AML-193 (cell line): Measurements from ENCODE around the gene MMP10.

ENCODE experiments used
- DNase-seq, 2 experiments: peaks; one replicate each; lab custom pipeline; 2025; lab: John Stamatoyannopoulos, UW

MMP10 gene

GRCh38 chr11:102780491-102780918, at the start of gene MMP10:
MMP10 (minus strand) TSS chr11:102780628; CDS start chr11:102780591, 37 bp downstream.
- peak; percentile 21 to 22 for DNase-seq

- no peak for DNase-seq
These were observed 49.0 kb upstream of the MMP10 start for GRCh38 chr11:102829316-102830000.

GRCh38 chr11:102824556-102824955, 44.1 kb upstream of the MMP10 start:
- DNase-seq = no peak

GRCh38 chr11:102819491-102819890, 39.1 kb upstream of the MMP10 start:
- DNase-seq = no peak

- no peak for DNase-seq
These were observed 33.1 kb upstream of the MMP10 start for GRCh38 chr11:102813484-102813883.

GRCh38 chr11:102812188-102812587, 31.8 kb upstream of the MMP10 start:
- DNase-seq = no peak

- peak; percentile 9 to 18 for DNase-seq
These were observed 30.7 kb upstream of the MMP10 start for GRCh38 chr11:102810950-102811660.

GRCh38 chr11:102809971-102810370, 29.5 kb upstream of the MMP10 start:
- no peak for DNase-seq

GRCh38 chr11:102807921-102808320, 27.5 kb upstream of the MMP10 start:
- DNase-seq = no peak

- no peak for DNase-seq
These were observed 25.9 kb upstream of the MMP10 start for GRCh38 chr11:102806296-102806695.

GRCh38 chr11:102802341-102802740, 21.9 kb upstream of the MMP10 start:
- DNase-seq = peak; percentile 32 to 52

- no peak for DNase-seq
These were observed 20.3 kb upstream of the MMP10 start for GRCh38 chr11:102800767-102801166.

- DNase-seq = no peak
These were observed 19.4 kb upstream of the MMP10 start for GRCh38 chr11:102799681-102800340.

GRCh38 chr11:102798012-102798746, 17.8 kb upstream of the MMP10 start, which contains the start of gene MMP1:
MMP1 (minus strand) TSS chr11:102798160; CDS start chr11:102798092, 68 bp downstream.
- no peak for DNase-seq

GRCh38 chr11:102794382-102794781, 14.0 kb upstream of the MMP10 start:
- peak; percentile 13 to 14 for DNase-seq

GRCh38 chr11:102793677-102794290, 13.4 kb upstream of the MMP10 start:
- no peak for DNase-seq

GRCh38 chr11:102792604-102793003, 12.2 kb upstream of the MMP10 start:
- no peak for DNase-seq

- no peak for DNase-seq
These were observed 11.0 kb upstream of the MMP10 start for GRCh38 chr11:102791271-102792036.

GRCh38 chr11:102788334-102788995, 8.0 kb upstream of the MMP10 start:
- no peak for DNase-seq

- no peak for DNase-seq
These were observed 4.0 kb upstream of the MMP10 start for GRCh38 chr11:102784380-102784779.
